Measurements from ENCODE around the gene CREB3.

- no peak for TF ChIP-seq POLR2A (IDR thresholded peaks at IDR 0.05)
- TF ChIP-seq, protein P1, sequence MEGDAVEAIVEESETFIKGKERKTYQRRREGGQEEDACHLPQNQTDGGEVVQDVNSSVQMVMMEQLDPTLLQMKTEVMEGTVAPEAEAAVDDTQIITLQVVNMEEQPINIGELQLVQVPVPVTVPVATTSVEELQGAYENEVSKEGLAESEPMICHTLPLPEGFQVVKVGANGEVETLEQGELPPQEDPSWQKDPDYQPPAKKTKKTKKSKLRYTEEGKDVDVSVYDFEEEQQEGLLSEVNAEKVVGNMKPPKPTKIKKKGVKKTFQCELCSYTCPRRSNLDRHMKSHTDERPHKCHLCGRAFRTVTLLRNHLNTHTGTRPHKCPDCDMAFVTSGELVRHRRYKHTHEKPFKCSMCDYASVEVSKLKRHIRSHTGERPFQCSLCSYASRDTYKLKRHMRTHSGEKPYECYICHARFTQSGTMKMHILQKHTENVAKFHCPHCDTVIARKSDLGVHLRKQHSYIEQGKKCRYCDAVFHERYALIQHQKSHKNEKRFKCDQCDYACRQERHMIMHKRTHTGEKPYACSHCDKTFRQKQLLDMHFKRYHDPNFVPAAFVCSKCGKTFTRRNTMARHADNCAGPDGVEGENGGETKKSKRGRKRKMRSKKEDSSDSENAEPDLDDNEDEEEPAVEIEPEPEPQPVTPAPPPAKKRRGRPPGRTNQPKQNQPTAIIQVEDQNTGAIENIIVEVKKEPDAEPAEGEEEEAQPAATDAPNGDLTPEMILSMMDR (IDR thresholded peaks at IDR 0.05): no peak
These were observed 22.6 kb downstream of the CREB3 start for GRCh38 chr9:35755071-35755470.
